Keratinocyte (primary cell): ENCODE measurements around the gene EGLN1. TPM values are rescaled to one million over a fixed set of nuclear protein-coding genes. Genes with fewer than 3 reads are reported as not detected.

Source experiments
- DNase-seq: peaks from one replicate; pipeline ENCODE4 v3.0.0-alpha.2; 2011; ENCODE audit warnings: low read depth, missing footprints, low spot score
- FAIRE-seq: peaks from 2 replicates; lab custom pipeline; 2011; peaks lifted over from hg19 to GRCh38; lab: Jason Lieb, UNC
- H2AFZ ChIP-seq: 2 replicates; pipeline ENCODE4 v1.6.0; 2012; ENCODE audit warnings: low read length, control low read depth, inconsistent platforms; ENCODE audit not compliant: control insufficient read depth
- H3K27ac ChIP-seq: 2 replicates; pipeline ENCODE4 v1.5.1; 2011; ENCODE audit warnings: low read length; ENCODE audit not compliant: control insufficient read depth, insufficient read depth
- H3K27me3 ChIP-seq: 3 replicates; pipeline ENCODE4 v1.6.0; 2011; ENCODE audit warnings: low read length; ENCODE audit not compliant: control insufficient read depth, insufficient read depth; ENCODE audit errors: extremely low read depth
- H3K36me3 ChIP-seq, 2 experiments: 2 replicates in 1 of 2; 3 replicates in 1 of 2; pipeline ENCODE4 v1.5.1; 2011; ENCODE audit warnings: low read length in 2 of 2, mild to moderate bottlenecking in 1 of 2; ENCODE audit not compliant: control insufficient read depth in 2 of 2, insufficient read depth in 2 of 2; ENCODE audit errors: extremely low read depth in 1 of 2
- H3K4me1 ChIP-seq: 3 replicates; pipeline ENCODE4 v1.5.1; 2011; ENCODE audit warnings: low read length; ENCODE audit not compliant: control insufficient read depth, insufficient read depth; ENCODE audit errors: extremely low read depth
- H3K4me2 ChIP-seq: 3 replicates; pipeline ENCODE4 v1.6.0; 2011; ENCODE audit warnings: low read depth, low read length; ENCODE audit not compliant: control insufficient read depth, insufficient read depth; ENCODE audit errors: extremely low read depth
- H3K4me3 ChIP-seq, 3 experiments: fragments of 200-600 bp in 1 of 3; sonication (generic) in 1 of 3; 2 replicates in 2 of 3; 3 replicates in 1 of 3; pipeline ENCODE4 v1.5.1; 2011 to 2016; ENCODE audit warnings: low read length in 3 of 3, mild to moderate bottlenecking in 3 of 3, control low read depth in 2 of 3, inconsistent platforms in 1 of 3, low read depth in 1 of 3, mixed read lengths in 1 of 3, mixed run types in 1 of 3, moderate library complexity in 1 of 3; ENCODE audit not compliant: control insufficient read depth in 2 of 3, insufficient read depth in 2 of 3; ENCODE audit errors: extremely low read depth in 1 of 3
- H3K79me2 ChIP-seq: 2 replicates; pipeline ENCODE4 v1.6.0; 2012; ENCODE audit warnings: low read length; ENCODE audit not compliant: control insufficient read depth, insufficient read depth
- H3K9ac ChIP-seq: 3 replicates; pipeline ENCODE4 v1.6.0; 2011; ENCODE audit warnings: low read length; ENCODE audit not compliant: control insufficient read depth, insufficient read depth; ENCODE audit errors: extremely low read depth
- H3K9me1 ChIP-seq: 3 replicates; pipeline ENCODE4 v1.6.0; 2011; ENCODE audit warnings: low read length; ENCODE audit not compliant: control insufficient read depth, insufficient read depth; ENCODE audit errors: extremely low read depth
- H3K9me3 ChIP-seq: 2 replicates; pipeline ENCODE4 v1.5.1; 2012; ENCODE audit warnings: low read depth, low read length; ENCODE audit not compliant: control insufficient read depth
- H4K20me1 ChIP-seq: 3 replicates; pipeline ENCODE4 v1.6.0; 2011; ENCODE audit warnings: low read length; ENCODE audit not compliant: control insufficient read depth, insufficient read depth; ENCODE audit errors: extremely low read depth
- CTCF ChIP-seq, 3 experiments: IDR thresholded peaks in 1 of 3; conservative IDR thresholded peaks in 1 of 3; optimal IDR thresholded peaks in 1 of 3; 2 replicates in 2 of 3; 3 replicates in 1 of 3; pipeline versions ENCODE3 to v1.5.1; 2011; ENCODE audit warnings: low read length in 3 of 3, mild to moderate bottlenecking in 3 of 3, moderate library complexity in 2 of 3, control low read depth in 1 of 3, inconsistent platforms in 1 of 3; ENCODE audit not compliant: insufficient read depth in 2 of 3; ENCODE audit errors: extremely low read depth in 1 of 3
- EZH2 ChIP-seq: IDR thresholded peaks from one replicate; pipeline ENCODE4 v1.6.1; 2012; ENCODE audit warnings: inconsistent platforms, mild to moderate bottlenecking, low read length, moderate library complexity
- dilution Hi-C: fragments of 300-500 bp; cut with MboI; formaldehyde crosslinking; loops from one replicate; pipeline ENCODE4 v1.7.0; 2020; ENCODE audit warnings: low sequenced_read_pairs; ENCODE audit not compliant: extremely low pct_ligation_motif_present
- polyA plus RNA-seq, 5 experiments: library from polyadenylated mRNA; depleted of rRNA in 3 of 5; stranded (reverse) in 3 of 5; stranded (forward) in 1 of 5; unstranded in 1 of 5; fragments of >200 nt; gene quantifications; 1 replicate in 1 of 5; 2 replicates in 3 of 5; 3 replicates in 1 of 5; pipeline versions ENCODE4 v1.2.1 to v1.2.3, GENCODE V29; 2011 to 2012; ENCODE audit warnings: missing spikeins in 2 of 5, low read depth in 1 of 5, low replicate concordance in 1 of 5

Gene EGLN1
- polyA plus RNA-seq, 1 donor (not counting 4 experiments of a cell fraction or from before 2014, with no cell fraction given) = 34.1 TPM

GRCh38 chr1:231355171-231355570 lies 66.9 kb downstream of the EGLN1 start:
- DNase-seq = no peak
- Histone ChIP-seq H3K9ac (no peak overlapping the region), H4K20me1 (no peaks in the 10 kb centered on the region), H3K9me1 (no peaks in the 10 kb centered on the region), H3K4me3 (no peak overlapping the region), H3K27ac (no peak overlapping the region), H3K79me2 (no peaks in the 10 kb centered on the region), H3K27me3 (no peaks in the 10 kb centered on the region), H3K4me1 (peaks cover 7% of the 10 kb centered on the region), H2AFZ (no peak overlapping the region), H3K36me3 (peaks cover 11 to 12% of the 10 kb centered on the region in 2 experiments), H3K9me3 (no peaks in the 10 kb centered on the region), H3K4me2 (no peak overlapping the region)
- TF ChIP-seq CTCF (optimal IDR thresholded peaks at IDR 0.05 in 1 of 3, IDR thresholded peaks at IDR 0.05 in 1 of 3, conservative IDR thresholded peaks at IDR 0.05 in 1 of 3; ENCODE audit: extremely low read depth in 1 of 3, insufficient read depth in 2 of 3, low read length in 3 of 3) = no peak
- TF ChIP-seq EZH2 = no peak
- FAIRE-seq = no peak
- dilution Hi-C loops = no loop called here

GRCh38 chr1:231354330-231355020 lies 67.6 kb downstream of the EGLN1 start:
- dilution Hi-C loops = no loop called here
- H4K20me1 ChIP-seq = no peaks in the 10 kb centered on the region
- DNase-seq (no peak), FAIRE-seq (no peak)
- no peaks in the 10 kb centered on the region for H3K27me3 ChIP-seq
- no peaks in the 10 kb centered on the region for H3K79me2 ChIP-seq
- H3K36me3 ChIP-seq = peaks cover 11 to 18% of the 10 kb centered on the region in 2 experiments
- H3K4me2 ChIP-seq = no peak overlapping the region
- H3K9ac ChIP-seq = no peak overlapping the region
- H3K9me3 ChIP-seq = no peaks in the 10 kb centered on the region
- no peak overlapping the region for H2AFZ ChIP-seq
- H3K4me1 ChIP-seq = peaks cover 7% of the 10 kb centered on the region
- no peaks in the 10 kb centered on the region for H3K9me1 ChIP-seq
- no peak for TF ChIP-seq EZH2
- TF ChIP-seq CTCF (optimal IDR thresholded peaks at IDR 0.05 in 1 of 3, IDR thresholded peaks at IDR 0.05 in 1 of 3, conservative IDR thresholded peaks at IDR 0.05 in 1 of 3; ENCODE audit: extremely low read depth in 1 of 3, insufficient read depth in 2 of 3, low read length in 3 of 3) = no peak
- no peak overlapping the region for H3K27ac ChIP-seq
- no peak overlapping the region for H3K4me3 ChIP-seq
